Head of caudate nucleus (tissue), 42 donors: ENCODE results near the gene FAT2.
A peak's percentile ranks its signal among the peaks of the same experiment; 100 is the strongest.
"Not testable (repeated sequence)": the region's sequence is repeated elsewhere in the genome, so short reads cannot be mapped to it uniquely, and the experiment has no call there.

Experiments used
- DNase-seq, 42 donors: peaks; one replicate each; pipeline versions ENCODE4 v3.0.0 to v3.0.0-alpha.2; 2020 to 2021; ENCODE audit warnings: mixed read lengths in 7 of 42
- intact Hi-C: fragments of 100-400 bp; cut with DNase I; formaldehyde crosslinking; loops from one replicate; pipeline ENCODE4 v1.15.0; 2022

Gene FAT2

GRCh38 chr5:151589878-151590570, 1.1 kb downstream of the FAT2 start:
- intact Hi-C loops, result no loop called here
- DNase-seq, result peak in 4 of 42 donors; percentile 11 to 22 (median 16)

DNA sequence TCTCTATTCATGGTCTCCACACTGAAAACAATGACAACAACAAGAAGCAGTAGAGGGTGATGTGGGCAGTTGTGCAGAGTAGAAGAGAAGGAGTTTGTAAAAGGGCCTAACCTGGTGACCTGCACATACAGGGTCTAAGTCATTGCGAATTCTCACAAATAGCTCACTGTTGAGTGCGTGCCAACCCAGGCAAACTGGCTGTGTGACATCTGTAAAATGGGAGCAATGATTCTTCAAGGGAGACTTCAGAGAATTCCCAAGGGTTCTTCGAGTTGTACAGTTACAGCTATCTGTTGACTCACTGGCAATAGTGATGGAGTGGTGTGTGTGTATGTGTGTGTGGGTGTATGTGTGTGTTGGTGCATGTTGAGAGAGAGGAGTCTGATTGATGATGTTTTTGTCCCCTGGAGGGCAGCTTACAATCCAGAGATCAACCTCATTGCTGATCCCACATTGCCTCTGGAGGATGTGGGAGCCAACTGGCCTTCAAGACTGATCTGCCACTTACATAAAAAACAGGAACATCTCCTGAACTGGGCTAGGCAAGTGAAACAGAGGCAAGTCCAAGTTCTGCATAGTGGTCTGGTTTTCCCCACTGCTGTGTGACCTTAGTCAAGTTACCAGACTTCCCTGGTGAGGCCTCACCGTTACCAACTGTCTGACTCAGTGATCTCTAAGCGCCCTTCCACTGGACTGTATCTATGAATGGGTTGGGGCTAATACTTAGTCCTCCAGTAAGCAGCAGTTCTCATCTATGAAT, 3.2 kb downstream of the FAT2 start:
- intact Hi-C loops, result no loop called here
- no peak for DNase-seq

GRCh38 chr5:151585970-151586369, 5.2 kb downstream of the FAT2 start:
- intact Hi-C loops, result no loop called here
- no peak for DNase-seq

DNA sequence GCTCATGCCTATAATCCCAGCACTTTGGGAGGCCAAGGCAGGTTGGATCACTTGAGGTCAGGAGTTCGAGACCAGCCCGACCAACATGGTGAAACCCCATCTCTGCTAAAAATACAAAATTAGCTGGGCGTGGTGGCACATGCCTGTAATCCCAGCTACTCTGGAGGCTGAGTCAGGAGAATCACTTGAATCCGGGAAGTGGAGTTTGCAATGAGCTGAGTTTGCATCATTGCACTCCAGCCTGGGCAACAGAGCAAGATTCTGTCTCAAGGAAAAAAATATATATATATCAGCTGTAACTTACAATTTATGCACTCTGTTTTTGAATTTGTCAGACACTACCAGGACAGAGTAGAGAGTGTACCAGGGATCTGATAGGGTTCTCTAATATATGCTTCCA, 5.8 kb downstream of the FAT2 start:
- intact Hi-C loops, DNase-seq: not testable (repeated sequence)

DNA sequence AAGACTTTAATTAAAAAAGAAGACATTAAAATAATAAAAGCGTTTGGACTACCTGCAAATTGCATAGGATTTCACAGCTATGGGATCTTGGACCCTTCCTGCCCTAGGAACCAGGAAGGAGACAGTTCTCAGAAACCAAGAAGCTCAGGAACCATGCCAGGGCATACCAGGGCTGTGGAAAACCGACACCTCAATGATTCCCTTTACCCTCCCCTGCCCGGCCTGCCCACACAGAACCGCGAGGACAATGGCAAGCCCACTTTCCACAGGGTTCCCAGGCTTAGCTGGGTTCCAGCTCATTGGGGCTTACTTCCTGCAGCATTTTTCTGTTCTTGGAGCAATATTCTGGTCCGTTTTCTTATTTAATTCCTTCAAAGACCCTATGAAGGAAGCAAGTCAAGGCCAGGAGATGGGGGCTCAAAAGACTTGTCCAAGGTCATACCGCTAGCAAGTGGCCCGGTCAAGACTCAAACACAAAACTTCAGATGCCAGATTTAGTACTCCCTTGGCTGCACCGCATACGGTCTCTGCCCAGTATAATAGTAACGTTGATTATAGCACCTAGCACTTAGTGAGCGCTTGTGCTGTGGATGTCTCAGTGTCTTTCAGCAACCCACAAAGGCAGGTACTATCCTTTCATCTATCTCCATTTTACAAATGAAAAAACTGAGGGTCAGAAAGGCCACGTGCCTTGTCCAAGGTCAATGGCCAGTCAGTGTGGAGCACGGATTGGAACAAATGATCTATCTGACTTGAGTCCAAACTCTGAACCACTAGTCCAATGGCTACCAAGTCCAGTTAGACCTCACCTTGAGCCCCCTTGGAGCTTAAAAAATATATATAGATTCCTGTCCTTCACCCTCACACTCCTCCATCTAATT, 6.8 kb downstream of the FAT2 start:
- intact Hi-C loops, result no loop called here
- no peak for DNase-seq

GRCh38 chr5:151581812-151582583, 9.1 kb downstream of the FAT2 start:
- intact Hi-C loops, result no loop called here
- no peak for DNase-seq

DNA sequence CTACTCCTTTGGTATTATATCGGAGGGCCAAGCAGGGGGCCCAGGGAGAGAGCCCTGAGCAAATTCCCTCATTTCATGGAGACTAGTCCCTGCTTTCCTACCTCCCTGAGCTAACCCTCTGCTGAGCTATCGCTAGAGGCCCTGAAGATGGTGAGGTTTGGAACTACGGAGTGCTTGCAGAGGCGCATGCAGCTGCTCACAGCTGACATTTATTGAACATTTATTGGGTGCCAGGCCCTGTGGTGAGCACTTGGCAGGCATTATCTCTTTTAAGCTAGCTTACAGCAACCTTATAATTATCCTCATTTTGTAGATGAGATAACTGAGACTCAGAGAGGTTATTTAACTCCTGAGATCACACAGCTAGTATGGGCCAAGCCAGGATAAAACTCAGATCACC, 9.8 kb downstream of the FAT2 start:
- DNase-seq, result no peak
- intact Hi-C loops, result no loop called here

- intact Hi-C loops, result no loop called here
- no peak for DNase-seq
Observed at GRCh38 chr5:151580858-151581257, 10.3 kb downstream of the FAT2 start.

GRCh38 chr5:151580239-151580638, 10.9 kb downstream of the FAT2 start:
- intact Hi-C loops, result no loop called here
- DNase-seq, result no peak

DNA sequence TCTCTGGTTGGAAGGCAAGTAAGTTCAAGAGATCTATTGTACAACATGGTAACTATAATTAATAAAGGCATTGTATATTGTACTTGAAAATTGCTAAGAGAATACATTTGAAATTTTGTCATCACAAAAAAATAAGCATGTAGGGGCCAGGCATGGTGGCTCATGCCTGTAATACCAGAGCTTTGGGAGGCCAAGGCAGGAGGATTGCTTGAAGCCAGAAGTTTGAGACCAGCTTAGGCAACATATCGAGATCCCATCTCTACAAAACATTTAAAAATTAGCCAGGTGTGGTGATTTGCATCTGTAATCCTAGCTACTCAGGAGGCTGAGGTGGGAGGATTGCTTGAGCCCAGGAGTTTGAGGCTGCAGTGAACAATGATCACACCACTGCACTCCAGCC, 12.0 kb downstream of the FAT2 start:
- intact Hi-C loops, DNase-seq: not testable (repeated sequence)

DNA sequence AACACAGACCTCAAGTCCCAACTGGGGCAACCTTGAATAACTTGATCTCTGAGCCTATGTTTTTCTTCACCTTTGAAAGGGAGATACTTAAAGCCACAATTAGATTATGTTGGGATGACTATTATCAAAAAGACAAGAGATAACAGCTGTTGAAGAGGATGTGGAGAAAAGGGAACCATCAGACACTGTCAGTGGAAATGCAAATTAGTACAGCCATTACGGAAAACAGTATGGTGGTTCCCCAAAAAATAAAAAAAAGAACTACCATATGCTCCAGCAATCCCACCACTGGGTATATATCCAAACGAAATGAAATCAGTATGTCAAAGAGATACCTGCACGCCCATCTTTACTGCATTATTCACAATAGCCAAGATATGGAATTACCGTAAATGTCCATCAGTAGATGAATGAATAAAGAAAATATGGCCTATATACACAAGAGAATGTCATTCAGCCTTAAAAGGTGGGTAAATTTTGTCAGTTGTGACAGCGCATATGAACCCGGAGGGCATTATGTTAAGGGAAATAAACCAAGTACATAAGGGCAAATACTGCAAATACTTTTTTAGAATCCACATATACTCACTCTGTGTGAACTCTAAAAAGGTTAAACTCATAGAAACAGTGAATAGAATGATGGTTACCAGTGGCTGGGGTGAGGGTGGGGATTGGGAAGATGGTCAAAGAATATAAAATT, 12.7 kb downstream of the FAT2 start:
- DNase-seq, result no peak
- intact Hi-C loops, result no loop called here

GRCh38 chr5:151577566-151577965, 13.6 kb downstream of the FAT2 start:
- intact Hi-C loops, result no loop called here
- peak in 11 of 42 donors; percentile 13 to 41 (median 23) for DNase-seq

- intact Hi-C loops, result no loop called here
- no peak for DNase-seq
Observed at GRCh38 chr5:151574444-151574996, 16.6 kb downstream of the FAT2 start.

DNA sequence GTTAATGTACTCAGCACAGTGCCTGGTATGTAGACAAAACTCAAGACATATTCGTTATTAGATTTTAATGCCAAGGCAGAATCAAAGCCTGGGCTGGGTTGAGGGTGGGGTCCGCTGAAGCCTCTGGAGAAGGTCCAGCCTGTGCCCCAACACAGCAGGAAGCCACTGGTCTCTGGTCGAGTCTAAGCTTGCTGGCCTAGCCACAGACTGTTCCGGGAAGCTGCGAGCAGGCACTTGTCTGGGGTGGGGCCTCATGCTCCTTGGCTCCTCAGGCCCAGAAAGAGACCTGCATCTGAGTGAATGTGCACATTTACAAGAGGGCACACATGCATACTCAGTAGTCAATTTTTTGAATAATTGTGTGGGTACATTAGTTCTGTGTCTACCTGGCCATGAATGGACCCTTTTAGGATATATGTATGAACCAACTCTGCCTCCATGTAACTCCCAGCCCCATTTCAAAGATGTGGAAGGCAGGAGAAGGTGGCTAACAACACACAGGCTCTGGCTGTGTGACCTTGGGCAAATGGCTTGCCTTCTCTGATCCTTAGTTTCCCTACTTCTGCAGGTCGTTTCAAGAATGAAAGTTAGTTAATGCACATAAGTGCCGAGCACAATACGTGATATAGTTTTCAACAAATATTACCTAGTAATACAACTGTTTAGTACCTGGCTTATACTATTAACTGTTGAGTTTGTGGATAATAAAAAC, 18.3 kb downstream of the FAT2 start:
- intact Hi-C loops, result no loop called here
- no peak for DNase-seq

DNA sequence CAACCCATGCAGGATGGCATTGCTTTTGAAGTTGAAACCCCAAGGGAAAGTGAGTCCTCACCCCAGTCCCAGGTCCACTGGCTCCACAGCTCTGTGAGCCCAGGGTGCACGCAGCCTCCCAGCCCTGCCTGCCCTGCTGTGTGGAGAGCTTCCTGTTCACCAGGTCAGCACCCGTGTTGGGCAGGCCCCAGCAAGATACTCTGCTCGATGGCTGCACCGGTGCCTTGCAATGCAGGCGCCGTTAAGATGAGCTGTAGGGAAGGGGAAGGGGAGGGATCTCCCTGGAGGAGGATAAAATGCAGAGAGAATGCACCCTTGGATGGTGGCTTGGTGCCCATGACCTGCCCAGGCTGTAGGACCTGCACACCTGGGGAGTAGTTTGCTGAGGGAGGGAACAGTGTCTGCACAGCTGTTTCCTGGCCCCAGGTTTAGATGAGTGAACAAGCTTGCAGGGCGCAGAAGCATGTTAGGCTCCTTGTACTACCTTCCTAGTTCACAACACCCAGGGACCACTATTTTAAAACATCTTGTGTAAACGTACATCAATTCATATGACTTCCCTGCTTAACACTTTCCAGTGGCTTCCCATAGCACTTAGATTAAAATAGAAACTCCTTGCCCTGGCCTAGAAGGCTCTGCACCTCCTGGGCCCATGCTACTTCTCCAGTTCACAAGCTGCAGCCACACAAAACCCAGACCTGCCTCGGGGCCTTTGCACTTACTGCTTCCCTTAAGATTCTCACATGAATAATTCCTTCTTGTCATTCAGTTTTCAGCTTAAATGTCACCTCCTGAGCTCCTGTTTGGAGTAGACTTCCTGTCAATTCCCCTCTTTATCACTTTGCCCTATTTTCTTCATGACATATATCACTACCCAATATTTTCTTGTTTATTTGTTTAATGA, 19.6 kb downstream of the FAT2 start:
- peak in 1 of 42 donors; percentile 25 for DNase-seq
- intact Hi-C loops, result no loop called here

- DNase-seq, result peak in 1 of 42 donors; percentile 26
Observed at GRCh38 chr5:151570512-151571269, 20.4 kb downstream of the FAT2 start.

More at GRCh38 chr5:151570512-151571269, 20.4 kb downstream of the FAT2 start:
- intact Hi-C loops, result no loop called here
